HepG2 (cell line): Measurements from ENCODE around the gene ESR1. TPM values are rescaled to one million over a fixed set of nuclear protein-coding genes. Genes with fewer than 3 reads are reported as not detected.
"Not testable (repeated sequence)": the region's sequence is repeated elsewhere in the genome, so short reads cannot be mapped to it uniquely, and the experiment has no call there.

Source experiments
- ATAC-seq: fragments of 200-7000 bp; cut with Tn5 transposase; 3 replicates; pipeline ENCODE4 v1.9.1; 2020; ENCODE audit warnings: mild to moderate bottlenecking, moderate library complexity
- BruUV-seq: library from RNA; stranded (reverse); fragments of 400-500 nt; replicated peaks from 2 replicates; lab custom pipeline; 2021; lab: Mats Ljungman, UMichigan
- CTCF ChIA-PET: fragments of 300-600 bp; formaldehyde crosslinking; extraction: SDS; loops from one replicate; lab custom pipeline; 2021; ENCODE audit warnings: low total read pairs, inconsistent platforms, low intra/inter-chr PET ratio; lab: Yijun Ruan, JAX
- POLR2A ChIA-PET: fragments of 350-600 bp; sonication (Branson Sonifier 250); formaldehyde crosslinking; loops from one replicate; lab custom pipeline; 2020; ENCODE audit warnings: antibody characterized with exemption, inconsistent platforms; lab: Yijun Ruan, JAX
- DNase-seq: peaks from one replicate; pipeline ENCODE4 v3.0.0-alpha.2; 2015; ENCODE audit warnings: low spot score
- FAIRE-seq: peaks from 3 replicates; lab custom pipeline; 2011; peaks lifted over from hg19 to GRCh38; lab: Jason Lieb, UNC
- H2AFZ ChIP-seq: one replicate; pipeline ENCODE4 v1.6.1; 2011; ENCODE audit warnings: low read length, inconsistent platforms
- H3K27ac ChIP-seq: fragments of 300-600 bp; 3 replicates; pipeline ENCODE4 v1.8.0; 2011; ENCODE audit warnings: mixed run types, mild to moderate bottlenecking, mixed read lengths, low read length, inconsistent platforms; ENCODE audit not compliant: insufficient read depth; ENCODE audit errors: extremely low read length
- H3K27me3 ChIP-seq, 2 experiments: fragments of 200-600 bp in 1 of 2; 2 replicates in 1 of 2; 3 replicates in 1 of 2; pipeline versions ENCODE4 v1.6.0 to v1.8.0; 2011; ENCODE audit warnings: low read length in 2 of 2, mild to moderate bottlenecking in 2 of 2, moderate library complexity in 2 of 2, inconsistent platforms in 1 of 2; ENCODE audit not compliant: insufficient read depth in 2 of 2, control insufficient read depth in 1 of 2
- H3K36me3 ChIP-seq, 2 experiments: fragments of 200-600 bp in 1 of 2; replicated peaks in 1 of 2; 2 replicates in 1 of 2; 3 replicates in 1 of 2; pipeline versions ENCODE4 v1.5.1 to v1.8.0; 2011; ENCODE audit warnings: low read length in 2 of 2, inconsistent platforms in 1 of 2; ENCODE audit not compliant: insufficient read depth in 2 of 2, control insufficient read depth in 1 of 2
- H3K4me1 ChIP-seq: 2 replicates; pipeline ENCODE4 v1.5.1; 2012; ENCODE audit warnings: low read length, inconsistent platforms; ENCODE audit not compliant: insufficient read depth
- H3K4me2 ChIP-seq: 2 replicates; pipeline ENCODE4 v1.6.0; 2011; ENCODE audit warnings: low read depth, low read length, inconsistent platforms
- H3K4me3 ChIP-seq, 3 experiments: fragments of 200-600 bp in 1 of 3; sonication (generic), shearing (Covaris generic) in 1 of 3; replicated peaks in 1 of 3; 2 replicates each; pipeline ENCODE4 v1.5.1; 2011 to 2016; ENCODE audit warnings: low read length in 3 of 3, inconsistent platforms in 2 of 3, low read depth in 2 of 3, mild to moderate bottlenecking in 2 of 3, control low read depth in 1 of 3, mixed read lengths in 1 of 3; ENCODE audit not compliant: insufficient read depth in 1 of 3
- H3K79me2 ChIP-seq: one replicate; pipeline ENCODE4 v1.6.1; 2011; ENCODE audit warnings: low read length, inconsistent platforms; ENCODE audit not compliant: insufficient read depth
- H3K9ac ChIP-seq: 2 replicates; pipeline ENCODE4 v1.6.0; 2011; ENCODE audit warnings: mild to moderate bottlenecking, low read depth, low read length, inconsistent platforms; ENCODE audit not compliant: insufficient read depth
- H3K9me3 ChIP-seq: 2 replicates; pipeline ENCODE4 v1.5.1; 2012; ENCODE audit warnings: mild to moderate bottlenecking, low read length
- H4K20me1 ChIP-seq: 2 replicates; pipeline ENCODE4 v1.6.0; 2011; ENCODE audit warnings: inconsistent platforms, mild to moderate bottlenecking, low read length, moderate library complexity; ENCODE audit not compliant: insufficient read depth
- PATZ1 ChIP-seq: sonication (generic); formaldehyde crosslinking; IDR thresholded peaks from 2 replicates; pipeline ENCODE4 v1.4.0; 2020; ENCODE audit warnings: missing genetic modification reagents
- PPARG ChIP-seq: conservative IDR thresholded peaks from 2 replicates; pipeline ENCODE4 v1.6.1; 2016; ENCODE audit warnings: missing biosample characterization, missing genetic modification reagents
- PRDM10 ChIP-seq: sonication (generic); formaldehyde crosslinking; IDR thresholded peaks from 2 replicates; pipeline ENCODE4 v1.4.0; 2020; ENCODE audit warnings: low read depth, missing genetic modification reagents
- SP4 ChIP-seq: sonication (generic); formaldehyde crosslinking; IDR thresholded peaks from 2 replicates; pipeline ENCODE4 v1.8.1; 2023; ENCODE audit warnings: mild to moderate bottlenecking, missing genetic modification reagents
- ZNF124 ChIP-seq: sonication (generic); formaldehyde crosslinking; IDR thresholded peaks from 2 replicates; pipeline ENCODE4 v1.4.0; 2020; ENCODE audit warnings: missing genetic modification reagents
- ZNF230 ChIP-seq: sonication (generic); formaldehyde crosslinking; IDR thresholded peaks from 2 replicates; pipeline ENCODE4 v1.4.0; 2020; ENCODE audit warnings: mild to moderate bottlenecking, missing genetic modification reagents
- ZNF235 ChIP-seq: sonication (generic); formaldehyde crosslinking; IDR thresholded peaks from 2 replicates; pipeline ENCODE4 v1.8.1; 2023; ENCODE audit warnings: mild to moderate bottlenecking, missing genetic modification reagents, borderline replicate concordance
- ZNF251 ChIP-seq: sonication (generic); formaldehyde crosslinking; IDR thresholded peaks from 2 replicates; pipeline ENCODE4 v1.9.0; 2021; ENCODE audit warnings: mild to moderate bottlenecking, missing genetic modification reagents
- ZNF441 ChIP-seq: sonication (generic); formaldehyde crosslinking; IDR thresholded peaks from 2 replicates; pipeline ENCODE4 v1.7.0; 2021; ENCODE audit warnings: missing genetic modification reagents, borderline replicate concordance
- ZNF460 ChIP-seq: sonication (generic); formaldehyde crosslinking; IDR thresholded peaks from 2 replicates; pipeline ENCODE4 v1.5.1; 2020; ENCODE audit warnings: missing genetic modification reagents, mild to moderate bottlenecking, borderline replicate concordance
- ZNF501 ChIP-seq: sonication (generic); formaldehyde crosslinking; IDR thresholded peaks from 2 replicates; pipeline ENCODE4 v1.5.1; 2020; ENCODE audit warnings: mild to moderate bottlenecking, moderate library complexity, missing genetic modification reagents
- ZNF652 ChIP-seq: IDR thresholded peaks from 2 replicates; pipeline ENCODE4 v1.6.1; 2016; ENCODE audit warnings: low read depth, borderline replicate concordance
- ZNF713 ChIP-seq: sonication (generic); formaldehyde crosslinking; IDR thresholded peaks from 2 replicates; pipeline ENCODE4 v1.4.0; 2020; ENCODE audit warnings: mild to moderate bottlenecking, missing genetic modification reagents
- ZSCAN12 ChIP-seq: sonication (generic); formaldehyde crosslinking; IDR thresholded peaks from 2 replicates; pipeline ENCODE4 v1.9.0; 2021; ENCODE audit warnings: mild to moderate bottlenecking, missing genetic modification reagents
- WGBS: methylation state at CpG from one replicate; pipeline ENCODE4 v1.1.6; 2017; ENCODE audit warnings: low lambda C conversion rate; 5-methylcytosine and 5-hydroxymethylcytosine counted together
- in situ Hi-C: cut with HindIII; loops from 2 replicates; pipeline ENCODE4 v1.10.0; 2017; ENCODE audit warnings: low pct_unique_long_range_greater_than_20kb; ENCODE audit not compliant: extremely low pct_ligation_motif_present
- intact Hi-C: fragments of 100-400 bp; cut with micrococcal nuclease; formaldehyde crosslinking; loops from one replicate; pipeline ENCODE4 v1.10.0; 2022; ENCODE audit not compliant: unreplicated experiment
- polyA plus RNA-seq, 8 experiments: library from polyadenylated mRNA; depleted of rRNA in 3 of 8; stranded (reverse) in 7 of 8; unstranded in 1 of 8; fragments of >200 nt; fragmentation: Illumina TruSeq in 4 of 8; extraction: Trizol in 4 of 8; gene quantifications; 2 replicates each; pipeline versions ENCODE4 v1.2.1 to v1.2.3, GENCODE V29; 2011 to 2016; ENCODE audit warnings: low read depth in 4 of 8, missing spikeins in 1 of 8, mixed read lengths in 1 of 8; ENCODE audit not compliant: insufficient read depth in 1 of 8
- total RNA-seq, 5 experiments: library from RNA; depleted of rRNA; stranded (reverse); fragments of >200 nt; fragmentation: Illumina TruSeq; extraction: Trizol; gene quantifications; 2 replicates each; pipeline ENCODE4 v1.2.3, GENCODE V29; 2016; ENCODE audit warnings: low read depth in 1 of 5

Gene ESR1
- total and polyA plus RNA-seq, 2 of the 13 experiments (the other 11 are each of a cell fraction or from before 2014, with no cell fraction given) = not detected

GRCh38 chr6:152071843-152072242 lies 264.4 kb downstream of the ESR1 start:
- TF ChIP-seq PATZ1 (CRISPR knock-in tag) (no peak), ZNF652 (no peak), ZNF441 (CRISPR knock-in tag) (no peak), ZNF235 (CRISPR knock-in tag) (no peak), ZNF230 (CRISPR knock-in tag) (no peak), SP4 (CRISPR knock-in tag) (no peak), ZNF251 (CRISPR knock-in tag) (no peak), ZNF124 (no peak), PRDM10 (no peak), ZSCAN12 (CRISPR knock-in tag) (no peak), ZNF713 (no peak), ZNF501 (no peak), PPARG (CRISPR knock-in tag) (no peak), ZNF460 (CRISPR knock-in tag) (no peak)
- Histone ChIP-seq H3K4me3 (no peak overlapping the region), H3K9me3 (peaks cover 15% of the 10 kb centered on the region), H3K4me1 (no peaks in the 10 kb centered on the region), H3K9ac (no peak overlapping the region), H3K79me2 (no peaks in the 10 kb centered on the region), H3K27me3 (no peaks in the 10 kb centered on the region), H3K36me3 (no peaks in the 10 kb centered on the region), H2AFZ (no peak overlapping the region), H3K4me2 (no peak overlapping the region), H4K20me1 (no peaks in the 10 kb centered on the region), H3K27ac (no peak overlapping the region)
- intact Hi-C loops = no loop called here
- DNase-seq = no peak
- CTCF ChIA-PET = no interaction called here
- POLR2A ChIA-PET = no interaction called here
- no TSS peak for BruUV-seq
- no peak for ATAC-seq
- no peak for FAIRE-seq
- in situ Hi-C loops = no loop called here
- WGBS = 46% methylated on average over 3 of the region's 3 CpGs

- not testable (repeated sequence) for BruUV-seq, FAIRE-seq, H3K4me1 ChIP-seq
Measured at GRCh38 chr6:152076242-152076641, 268.8 kb downstream of the ESR1 start.

More at GRCh38 chr6:152076242-152076641, 268.8 kb downstream of the ESR1 start:
- in situ Hi-C loops, H3K4me3 ChIP-seq, POLR2A ChIA-PET, H3K4me2 ChIP-seq, H3K9ac ChIP-seq, ATAC-seq, DNase-seq, H3K27me3 ChIP-seq, H3K36me3 ChIP-seq, H3K27ac ChIP-seq, H2AFZ ChIP-seq, intact Hi-C loops, H3K79me2 ChIP-seq, H4K20me1 ChIP-seq, CTCF ChIA-PET: not testable (repeated sequence)
- 6% methylated on average over 3 of the region's 3 CpGs for WGBS
- H3K9me3 ChIP-seq = peaks cover 25% of the 10 kb centered on the region
